ENCODE measurements around the gene DNAJC18.

DNA sequence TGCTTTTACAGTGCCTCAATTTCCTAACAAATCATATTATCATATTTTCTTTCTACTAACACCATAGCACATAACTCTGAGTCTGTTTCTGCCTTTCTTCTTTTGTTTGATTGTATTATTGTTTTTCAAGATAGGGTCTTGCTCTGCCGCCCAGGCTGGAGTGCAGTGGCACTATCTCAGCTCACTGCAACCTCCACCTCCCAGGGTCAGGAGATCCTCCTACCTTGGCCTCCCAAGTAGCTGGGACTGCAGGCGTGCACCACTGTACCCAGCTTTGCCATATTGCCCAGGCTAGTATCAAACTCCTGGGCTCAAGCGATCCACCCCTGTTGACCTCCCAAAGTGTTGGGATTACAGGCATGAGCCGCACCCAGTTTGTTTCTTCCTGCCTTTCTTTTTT is 78.9 kb downstream of the DNAJC18 start:
- TF ChIP-seq YY1 (IDR thresholded peaks at IDR 0.05) (no peak), JUND (IDR thresholded peaks at IDR 0.05) (no peak), SP1 (IDR thresholded peaks at IDR 0.05) (no peak), GABPA (IDR thresholded peaks at IDR 0.05 in 1 of 2, conservative IDR thresholded peaks at IDR 0.05 in 1 of 2) (no peak)
- TF ChIP-seq, protein P1, sequence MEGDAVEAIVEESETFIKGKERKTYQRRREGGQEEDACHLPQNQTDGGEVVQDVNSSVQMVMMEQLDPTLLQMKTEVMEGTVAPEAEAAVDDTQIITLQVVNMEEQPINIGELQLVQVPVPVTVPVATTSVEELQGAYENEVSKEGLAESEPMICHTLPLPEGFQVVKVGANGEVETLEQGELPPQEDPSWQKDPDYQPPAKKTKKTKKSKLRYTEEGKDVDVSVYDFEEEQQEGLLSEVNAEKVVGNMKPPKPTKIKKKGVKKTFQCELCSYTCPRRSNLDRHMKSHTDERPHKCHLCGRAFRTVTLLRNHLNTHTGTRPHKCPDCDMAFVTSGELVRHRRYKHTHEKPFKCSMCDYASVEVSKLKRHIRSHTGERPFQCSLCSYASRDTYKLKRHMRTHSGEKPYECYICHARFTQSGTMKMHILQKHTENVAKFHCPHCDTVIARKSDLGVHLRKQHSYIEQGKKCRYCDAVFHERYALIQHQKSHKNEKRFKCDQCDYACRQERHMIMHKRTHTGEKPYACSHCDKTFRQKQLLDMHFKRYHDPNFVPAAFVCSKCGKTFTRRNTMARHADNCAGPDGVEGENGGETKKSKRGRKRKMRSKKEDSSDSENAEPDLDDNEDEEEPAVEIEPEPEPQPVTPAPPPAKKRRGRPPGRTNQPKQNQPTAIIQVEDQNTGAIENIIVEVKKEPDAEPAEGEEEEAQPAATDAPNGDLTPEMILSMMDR (IDR thresholded peaks at IDR 0.05; ENCODE audit: low read depth, low read length, missing input control): no peak
- TF ChIP-seq, protein P2, sequence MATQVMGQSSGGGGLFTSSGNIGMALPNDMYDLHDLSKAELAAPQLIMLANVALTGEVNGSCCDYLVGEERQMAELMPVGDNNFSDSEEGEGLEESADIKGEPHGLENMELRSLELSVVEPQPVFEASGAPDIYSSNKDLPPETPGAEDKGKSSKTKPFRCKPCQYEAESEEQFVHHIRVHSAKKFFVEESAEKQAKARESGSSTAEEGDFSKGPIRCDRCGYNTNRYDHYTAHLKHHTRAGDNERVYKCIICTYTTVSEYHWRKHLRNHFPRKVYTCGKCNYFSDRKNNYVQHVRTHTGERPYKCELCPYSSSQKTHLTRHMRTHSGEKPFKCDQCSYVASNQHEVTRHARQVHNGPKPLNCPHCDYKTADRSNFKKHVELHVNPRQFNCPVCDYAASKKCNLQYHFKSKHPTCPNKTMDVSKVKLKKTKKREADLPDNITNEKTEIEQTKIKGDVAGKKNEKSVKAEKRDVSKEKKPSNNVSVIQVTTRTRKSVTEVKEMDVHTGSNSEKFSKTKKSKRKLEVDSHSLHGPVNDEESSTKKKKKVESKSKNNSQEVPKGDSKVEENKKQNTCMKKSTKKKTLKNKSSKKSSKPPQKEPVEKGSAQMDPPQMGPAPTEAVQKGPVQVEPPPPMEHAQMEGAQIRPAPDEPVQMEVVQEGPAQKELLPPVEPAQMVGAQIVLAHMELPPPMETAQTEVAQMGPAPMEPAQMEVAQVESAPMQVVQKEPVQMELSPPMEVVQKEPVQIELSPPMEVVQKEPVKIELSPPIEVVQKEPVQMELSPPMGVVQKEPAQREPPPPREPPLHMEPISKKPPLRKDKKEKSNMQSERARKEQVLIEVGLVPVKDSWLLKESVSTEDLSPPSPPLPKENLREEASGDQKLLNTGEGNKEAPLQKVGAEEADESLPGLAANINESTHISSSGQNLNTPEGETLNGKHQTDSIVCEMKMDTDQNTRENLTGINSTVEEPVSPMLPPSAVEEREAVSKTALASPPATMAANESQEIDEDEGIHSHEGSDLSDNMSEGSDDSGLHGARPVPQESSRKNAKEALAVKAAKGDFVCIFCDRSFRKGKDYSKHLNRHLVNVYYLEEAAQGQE (IDR thresholded peaks at IDR 0.05): no peak
- TF ChIP-seq, protein P3, sequence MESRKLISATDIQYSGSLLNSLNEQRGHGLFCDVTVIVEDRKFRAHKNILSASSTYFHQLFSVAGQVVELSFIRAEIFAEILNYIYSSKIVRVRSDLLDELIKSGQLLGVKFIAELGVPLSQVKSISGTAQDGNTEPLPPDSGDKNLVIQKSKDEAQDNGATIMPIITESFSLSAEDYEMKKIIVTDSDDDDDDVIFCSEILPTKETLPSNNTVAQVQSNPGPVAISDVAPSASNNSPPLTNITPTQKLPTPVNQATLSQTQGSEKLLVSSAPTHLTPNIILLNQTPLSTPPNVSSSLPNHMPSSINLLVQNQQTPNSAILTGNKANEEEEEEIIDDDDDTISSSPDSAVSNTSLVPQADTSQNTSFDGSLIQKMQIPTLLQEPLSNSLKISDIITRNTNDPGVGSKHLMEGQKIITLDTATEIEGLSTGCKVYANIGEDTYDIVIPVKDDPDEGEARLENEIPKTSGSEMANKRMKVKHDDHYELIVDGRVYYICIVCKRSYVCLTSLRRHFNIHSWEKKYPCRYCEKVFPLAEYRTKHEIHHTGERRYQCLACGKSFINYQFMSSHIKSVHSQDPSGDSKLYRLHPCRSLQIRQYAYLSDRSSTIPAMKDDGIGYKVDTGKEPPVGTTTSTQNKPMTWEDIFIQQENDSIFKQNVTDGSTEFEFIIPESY (IDR thresholded peaks at IDR 0.05): no peak

All from liver (tissue), 3 donors.